ENCODE measurements around the gene ARRB1.

GRCh38 chr11:75302371-75302770 lies 49.1 kb downstream of the ARRB1 start:
- TF ChIP-seq POLR2A (IDR thresholded peaks at IDR 0.05): no peak
- no peak for TF ChIP-seq CTCF (IDR thresholded peaks at IDR 0.05 in 8 of 11, conservative IDR thresholded peaks at IDR 0.05 in 3 of 11)

Measured in spleen (tissue), 7 donors.